ENCODE results near the gene NR5A2. TPM values are rescaled to one million over a fixed set of nuclear protein-coding genes. Genes with fewer than 3 reads are reported as not detected.

Gene NR5A2
- 4.5 and 14.3 TPM in 2 replicates for total RNA-seq

GRCh38 chr1:200027264-200027823 is at the start of gene NR5A2:
Gene NR5A2 (plus strand): TSS chr1:200027710. CDS start chr1:200027848, 138 bp downstream.

Data from epithelial cell of umbilical artery (primary cell).